Transverse colon (tissue), 4 donors: ENCODE measurements around the gene AMBP. TPM values are rescaled to one million over a fixed set of nuclear protein-coding genes. Genes with fewer than 3 reads are reported as not detected.

Source experiments
- DNase-seq: peaks from one replicate; pipeline ENCODE4 v3.0.0-alpha.2; 2019
- H3K27ac ChIP-seq, 4 donors: fragments of 200-600 bp; sonication (generic); 2 replicates each; pipeline ENCODE4 v1.5.1; 2016 to 2018; ENCODE audit warnings: inconsistent platforms in 4 of 4
- H3K27me3 ChIP-seq: fragments of 200-600 bp; sonication (generic); 2 replicates; pipeline ENCODE4 v1.5.1; 2017; ENCODE audit warnings: inconsistent platforms
- H3K36me3 ChIP-seq, 4 donors: fragments of 200-600 bp; sonication (generic); 2 replicates each; pipeline ENCODE4 v1.5.1; 2017 to 2019; ENCODE audit warnings: inconsistent platforms in 4 of 4
- H3K4me1 ChIP-seq, 4 donors: fragments of 200-600 bp; sonication (generic); 2 replicates each; pipeline ENCODE4 v1.5.1; 2017 to 2020; ENCODE audit warnings: inconsistent platforms in 4 of 4
- H3K4me3 ChIP-seq, 4 donors: fragments of 200-600 bp; sonication (generic); 1 replicate in 1 of 4; 2 replicates in 3 of 4; pipeline versions ENCODE4 v1.5.1 to v1.6.1; 2017 to 2019; ENCODE audit warnings: inconsistent platforms in 4 of 4
- H3K9me3 ChIP-seq, 2 donors: fragments of 200-600 bp; sonication (generic); 2 replicates each; pipeline ENCODE4 v1.5.1; 2017 to 2019; ENCODE audit warnings: inconsistent platforms in 2 of 2
- CTCF ChIP-seq, 5 experiments: fragments of 200-600 bp in 3 of 5; fragments of 450-650 bp in 2 of 5; sonication (generic) in 3 of 5; IDR thresholded peaks; 1 replicate in 2 of 5; 2 replicates in 3 of 5; pipeline ENCODE4 v1.5.1; 2016 to 2017; ENCODE audit warnings: antibody characterized with exemption in 5 of 5, inconsistent platforms in 3 of 5, mild to moderate bottlenecking in 2 of 5, moderate library complexity in 1 of 5
- EP300 ChIP-seq: sonication (generic); formaldehyde crosslinking; IDR thresholded peaks from one replicate; pipeline ENCODE4 v1.6.1; 2017; ENCODE audit warnings: antibody characterized with exemption, low read depth
- POLR2A ChIP-seq: fragments of 450-650 bp; IDR thresholded peaks from one replicate; pipeline ENCODE4 v1.6.1; 2016; ENCODE audit warnings: antibody characterized with exemption, mild to moderate bottlenecking, moderate library complexity
- POLR2AphosphoS5 ChIP-seq, 3 donors: sonication (generic); formaldehyde crosslinking; IDR thresholded peaks; one replicate each; pipeline ENCODE4 v1.6.1; 2016; ENCODE audit warnings: antibody characterized with exemption in 3 of 3
- WGBS, 2 donors: methylation state at CpG; one replicate each; pipeline ENCODE4 v1.1.5; 2018; ENCODE audit warnings: low coverage in 1 of 2; 5-methylcytosine and 5-hydroxymethylcytosine counted together
- in situ Hi-C, 4 donors: fragments of 200-750 bp; cut with MboI; loops; one replicate each; pipeline versions ENCODE4 v1.15.0 to v1.15.1; 2017; ENCODE audit warnings: low sequenced_read_pairs in 3 of 4, low pct_ligation_motif_present in 1 of 4, low pct_unique_long_range_greater_than_20kb in 1 of 4
- intact Hi-C: fragments of 100-400 bp; cut with DNase I; formaldehyde crosslinking; loops from one replicate; pipeline ENCODE4 v1.15.1; 2023; ENCODE audit warnings: low total_unique reads
- total RNA-seq, 4 donors: library from RNA; depleted of rRNA; stranded (reverse); fragments of >200 nt; gene quantifications; one replicate each; pipeline ENCODE4 v1.1.0, GENCODE V29; 2016

Gene AMBP
- total RNA-seq, 4 donors from 2014 or later, result 0.96 TPM; not detected in 3

GRCh38 chr9:114076237-114077161, 1.6 kb downstream of the AMBP start:
- Histone ChIP-seq H3K4me3 (no peak overlapping the region), H3K36me3 (no peaks in the 10 kb centered on the region), H3K27me3 (peaks cover 3% of the 10 kb centered on the region), H3K27ac (no peak overlapping the region), H3K4me1 (peaks cover 0 to 26% (median 17%) of the 10 kb centered on the region in 4 donors), H3K9me3 (no peaks in the 10 kb centered on the region)
- in situ Hi-C loops (loop anchor here in 1 of 4 donors (25.0 kb wide), 1 partner anchor 211 kb away; no protein-coding TSS in a partner anchor), intact Hi-C loops (no loop called here)
- no peak for DNase-seq
- TF ChIP-seq CTCF (IDR thresholded peaks at IDR 0.05) (no peak), EP300 (no peak), POLR2A (no peak), POLR2AphosphoS5 (IDR thresholded peaks at IDR 0.05) (no peak)
- 86 to 100% methylated on average over 3 to 14 of the region's 14 CpGs for WGBS, 2 donors

- H3K27ac ChIP-seq, result no peak overlapping the region
- H3K9me3 ChIP-seq, result no peaks in the 10 kb centered on the region
- H3K27me3 ChIP-seq, result peaks cover 3% of the 10 kb centered on the region
- no peaks in the 10 kb centered on the region for H3K36me3 ChIP-seq
- no peak for DNase-seq
- H3K4me3 ChIP-seq, result no peak overlapping the region
- intact Hi-C loops, result no loop called here
- WGBS, 2 donors, result 66 to 83% methylated on average over 3 to 4 of the region's 4 CpGs
- in situ Hi-C loops, result loop anchor here in 1 of 4 donors (25.0 kb wide), 1 partner anchor 212 kb away; no protein-coding TSS in a partner anchor
- H3K4me1 ChIP-seq, result peaks cover 0 to 20% (median 10%) of the 10 kb centered on the region in 4 donors
- TF ChIP-seq CTCF (IDR thresholded peaks at IDR 0.05), result no peak
- TF ChIP-seq POLR2AphosphoS5 (IDR thresholded peaks at IDR 0.05), result no peak
- no peak for TF ChIP-seq EP300
- TF ChIP-seq POLR2A, result no peak
Measured at GRCh38 chr9:114075602-114076001, 2.5 kb downstream of the AMBP start.

- H3K27me3 ChIP-seq, result peaks cover 3% of the 10 kb centered on the region
- H3K4me1 ChIP-seq, result peaks cover 0 to 9% (median 4%) of the 10 kb centered on the region in 4 donors
- no peak overlapping the region for H3K4me3 ChIP-seq
- H3K9me3 ChIP-seq, result no peaks in the 10 kb centered on the region
- in situ Hi-C loops (no loop called here), intact Hi-C loops (no loop called here)
- TF ChIP-seq CTCF (IDR thresholded peaks at IDR 0.05) (no peak), POLR2AphosphoS5 (IDR thresholded peaks at IDR 0.05) (no peak), POLR2A (no peak), EP300 (no peak)
- DNase-seq, result peak; percentile 45
- no peaks in the 10 kb centered on the region for H3K36me3 ChIP-seq
- WGBS, 2 donors, result 63% methylated on average over 14 of the region's 14 CpGs; no CpG with 5 or more reads in 1 of the 2 donors
- H3K27ac ChIP-seq, result no peak overlapping the region
Measured at GRCh38 chr9:114072184-114073140, 5.6 kb downstream of the AMBP start.
